Transverse colon (tissue), 3 donors: ENCODE measurements around the gene FLNA.

Source experiments
- POLR2A ChIP-seq: fragments of 450-650 bp; IDR thresholded peaks from one replicate; pipeline ENCODE4 v1.6.1; 2016; ENCODE audit warnings: antibody characterized with exemption, mild to moderate bottlenecking, moderate library complexity
- TF ChIP-seq, protein P1 (sequence below), 5 experiments: fragments of 200-600 bp in 3 of 5; fragments of 450-650 bp in 2 of 5; sonication (generic) in 3 of 5; IDR thresholded peaks; 1 replicate in 2 of 5; 2 replicates in 3 of 5; pipeline ENCODE4 v1.5.1; 2016 to 2017; ENCODE audit warnings: antibody characterized with exemption in 5 of 5, inconsistent platforms in 3 of 5, mild to moderate bottlenecking in 2 of 5, moderate library complexity in 1 of 5

DNA sequence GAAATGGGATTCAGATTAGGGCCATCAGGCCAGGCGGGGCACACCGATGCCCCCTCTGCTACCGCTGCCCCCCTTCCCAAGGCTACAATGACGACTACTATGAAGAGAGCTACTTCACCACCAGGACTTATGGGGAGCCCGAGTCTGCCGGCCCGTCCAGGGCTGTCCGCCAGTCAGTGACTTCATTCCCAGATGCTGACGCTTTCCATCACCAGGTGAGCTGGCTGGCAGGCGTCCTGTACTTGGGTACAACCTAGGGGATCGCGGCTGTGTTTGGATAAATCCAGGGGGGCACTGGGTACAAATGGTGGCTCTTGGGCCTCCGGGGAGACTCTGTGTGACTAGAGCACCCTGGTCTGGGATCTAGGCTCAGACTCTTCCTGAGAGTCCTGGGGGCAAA is 5.7 kb upstream of the FLNA start:
- TF ChIP-seq, protein P1, sequence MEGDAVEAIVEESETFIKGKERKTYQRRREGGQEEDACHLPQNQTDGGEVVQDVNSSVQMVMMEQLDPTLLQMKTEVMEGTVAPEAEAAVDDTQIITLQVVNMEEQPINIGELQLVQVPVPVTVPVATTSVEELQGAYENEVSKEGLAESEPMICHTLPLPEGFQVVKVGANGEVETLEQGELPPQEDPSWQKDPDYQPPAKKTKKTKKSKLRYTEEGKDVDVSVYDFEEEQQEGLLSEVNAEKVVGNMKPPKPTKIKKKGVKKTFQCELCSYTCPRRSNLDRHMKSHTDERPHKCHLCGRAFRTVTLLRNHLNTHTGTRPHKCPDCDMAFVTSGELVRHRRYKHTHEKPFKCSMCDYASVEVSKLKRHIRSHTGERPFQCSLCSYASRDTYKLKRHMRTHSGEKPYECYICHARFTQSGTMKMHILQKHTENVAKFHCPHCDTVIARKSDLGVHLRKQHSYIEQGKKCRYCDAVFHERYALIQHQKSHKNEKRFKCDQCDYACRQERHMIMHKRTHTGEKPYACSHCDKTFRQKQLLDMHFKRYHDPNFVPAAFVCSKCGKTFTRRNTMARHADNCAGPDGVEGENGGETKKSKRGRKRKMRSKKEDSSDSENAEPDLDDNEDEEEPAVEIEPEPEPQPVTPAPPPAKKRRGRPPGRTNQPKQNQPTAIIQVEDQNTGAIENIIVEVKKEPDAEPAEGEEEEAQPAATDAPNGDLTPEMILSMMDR (IDR thresholded peaks at IDR 0.05) = no peak
- no peak for TF ChIP-seq POLR2A
